Ectodermal cell (in vitro differentiated cells): ENCODE measurements around the gene FILIP1.

Experiments used
- H3K27ac ChIP-seq: 2 replicates; pipeline ENCODE4 v1.7.0; 2013; ENCODE audit warnings: mild to moderate bottlenecking, low read depth, low read length; ENCODE audit not compliant: insufficient read depth, poor library complexity, severe bottlenecking
- H3K27me3 ChIP-seq: 2 replicates; pipeline ENCODE4 v1.7.0; 2013; ENCODE audit warnings: mild to moderate bottlenecking, low read length; ENCODE audit not compliant: insufficient read depth, control insufficient read depth, poor library complexity, severe bottlenecking
- H3K36me3 ChIP-seq: one replicate; pipeline ENCODE4 v1.7.0; 2013; ENCODE audit warnings: low read length; ENCODE audit not compliant: control insufficient read depth, insufficient read depth
- H3K4me1 ChIP-seq: one replicate; pipeline ENCODE4 v1.7.0; 2013; ENCODE audit warnings: low read length; ENCODE audit not compliant: control insufficient read depth, insufficient read depth
- H3K4me3 ChIP-seq: 2 replicates; pipeline ENCODE4 v1.7.0; 2013; ENCODE audit warnings: low read depth, low read length, control low read depth; ENCODE audit not compliant: insufficient read depth
- H3K9me3 ChIP-seq: 2 replicates; pipeline ENCODE4 v1.7.0; 2013; ENCODE audit warnings: mild to moderate bottlenecking, low read length, moderate library complexity; ENCODE audit not compliant: control insufficient read depth
- WGBS, 2 experiments: methylation state at CpG; one replicate each; pipeline ENCODE4 v1.1.7; 2013; ENCODE audit warnings: missing lambda C conversion rate in 2 of 2; 5-methylcytosine and 5-hydroxymethylcytosine counted together

Gene FILIP1

GRCh38 chr6:75372884-75373283 is 120.7 kb downstream of the FILIP1 start:
- no peak overlapping the region for H3K27ac ChIP-seq
- H3K27me3 ChIP-seq, result no peaks in the 10 kb centered on the region
- H3K4me1 ChIP-seq, result peaks cover 35% of the 10 kb centered on the region
- H3K36me3 ChIP-seq, result no peaks in the 10 kb centered on the region
- no peaks in the 10 kb centered on the region for H3K9me3 ChIP-seq
- no peak overlapping the region for H3K4me3 ChIP-seq

GRCh38 chr6:75370011-75370410 is 123.6 kb downstream of the FILIP1 start:
- 87 to 95% methylated on average over 2 of the region's 2 CpGs for WGBS, 2 experiments
- no peaks in the 10 kb centered on the region for H3K27me3 ChIP-seq
- H3K36me3 ChIP-seq, result no peaks in the 10 kb centered on the region
- H3K4me3 ChIP-seq, result no peak overlapping the region
- H3K4me1 ChIP-seq, result peaks cover 13% of the 10 kb centered on the region
- no peak overlapping the region for H3K27ac ChIP-seq
- no peaks in the 10 kb centered on the region for H3K9me3 ChIP-seq

- Histone ChIP-seq H3K9me3 (no peaks in the 10 kb centered on the region), H3K4me1 (peaks cover 2% of the 10 kb centered on the region), H3K27me3 (no peaks in the 10 kb centered on the region), H3K36me3 (no peaks in the 10 kb centered on the region), H3K27ac (no peak overlapping the region), H3K4me3 (no peak overlapping the region)
- WGBS, 2 experiments, result 93 to 95% methylated on average over 3 of the region's 3 CpGs
Observed at GRCh38 chr6:75368864-75369402, 124.7 kb downstream of the FILIP1 start.

DNA sequence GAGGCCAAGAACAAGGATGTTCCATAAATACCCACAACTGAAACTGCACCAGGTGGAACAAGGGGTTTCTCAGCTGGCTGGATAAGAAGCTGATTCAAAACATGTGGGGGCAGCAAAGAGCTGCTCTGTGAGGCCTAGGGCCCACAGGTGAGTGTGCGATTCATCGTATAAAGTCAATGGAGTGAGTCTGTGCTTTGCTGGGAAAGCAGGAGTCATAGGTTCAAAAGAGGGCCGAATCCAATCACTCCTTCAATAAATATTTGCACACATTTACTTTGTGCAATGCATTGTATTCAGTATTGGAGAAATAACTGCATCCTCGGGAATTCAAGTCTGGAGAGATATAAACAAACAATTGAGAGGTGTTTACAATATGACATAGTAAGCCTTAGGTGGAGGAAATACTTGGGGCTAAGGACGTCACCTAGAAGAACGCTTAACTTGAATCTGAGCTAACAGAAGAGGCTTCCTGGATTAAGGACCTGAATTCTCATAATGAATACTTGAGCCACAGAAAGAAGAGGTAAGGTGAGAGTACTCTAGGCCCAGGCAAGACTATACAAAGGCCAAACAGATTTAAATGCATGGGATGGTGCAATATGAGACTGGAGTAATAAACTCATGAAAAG is 125.3 kb downstream of the FILIP1 start:
- no peak overlapping the region for H3K4me3 ChIP-seq
- no peaks in the 10 kb centered on the region for H3K9me3 ChIP-seq
- no peaks in the 10 kb centered on the region for H3K27me3 ChIP-seq
- H3K36me3 ChIP-seq, result no peaks in the 10 kb centered on the region
- no peak overlapping the region for H3K27ac ChIP-seq
- 73 to 74% methylated on average over 6 of the region's 6 CpGs for WGBS, 2 experiments
- no peaks in the 10 kb centered on the region for H3K4me1 ChIP-seq

GRCh38 chr6:75363304-75363703 is 130.3 kb downstream of the FILIP1 start:
- no peaks in the 10 kb centered on the region for H3K27me3 ChIP-seq
- 86 to 94% methylated on average over 2 of the region's 2 CpGs for WGBS, 2 experiments
- H3K36me3 ChIP-seq, result no peaks in the 10 kb centered on the region
- no peaks in the 10 kb centered on the region for H3K9me3 ChIP-seq
- H3K4me1 ChIP-seq, result no peaks in the 10 kb centered on the region
- no peak overlapping the region for H3K27ac ChIP-seq
- no peak overlapping the region for H3K4me3 ChIP-seq

GRCh38 chr6:75353644-75354043 is 140.0 kb downstream of the FILIP1 start:
- H3K4me1 ChIP-seq, result peaks cover 17% of the 10 kb centered on the region
- H3K27ac ChIP-seq, result no peak overlapping the region
- H3K36me3 ChIP-seq, result no peaks in the 10 kb centered on the region
- no peaks in the 10 kb centered on the region for H3K27me3 ChIP-seq
- no peaks in the 10 kb centered on the region for H3K9me3 ChIP-seq
- no peak overlapping the region for H3K4me3 ChIP-seq
- 95 to 96% methylated on average over 4 of the region's 4 CpGs for WGBS, 2 experiments

GRCh38 chr6:75351570-75351969 is 142.0 kb downstream of the FILIP1 start:
- WGBS, 2 experiments, result 89 to 100% methylated on average over 1 to 2 of the region's 2 CpGs
- no peak overlapping the region for H3K27ac ChIP-seq
- no peak overlapping the region for H3K4me3 ChIP-seq
- H3K36me3 ChIP-seq, result no peaks in the 10 kb centered on the region
- peaks cover 34% of the 10 kb centered on the region for H3K4me1 ChIP-seq
- H3K9me3 ChIP-seq, result no peaks in the 10 kb centered on the region
- H3K27me3 ChIP-seq, result no peaks in the 10 kb centered on the region

- H3K9me3 ChIP-seq, result no peaks in the 10 kb centered on the region
- H3K4me3 ChIP-seq, result no peak overlapping the region
- H3K27ac ChIP-seq, result no peak overlapping the region
- peaks cover 34% of the 10 kb centered on the region for H3K4me1 ChIP-seq
- WGBS, 2 experiments, result 92% methylated on average over 5 to 6 of the region's 6 CpGs
- no peaks in the 10 kb centered on the region for H3K27me3 ChIP-seq
- H3K36me3 ChIP-seq, result no peaks in the 10 kb centered on the region
Observed at GRCh38 chr6:75350808-75351207, 142.8 kb downstream of the FILIP1 start.

GRCh38 chr6:75350156-75350555 is 143.4 kb downstream of the FILIP1 start:
- WGBS, 2 experiments, result 23 to 27% methylated on average over 2 of the region's 3 CpGs
- H3K36me3 ChIP-seq, result no peaks in the 10 kb centered on the region
- peak overlapping the region; percentile 26 for H3K4me3 ChIP-seq
- H3K27me3 ChIP-seq, result no peaks in the 10 kb centered on the region
- H3K9me3 ChIP-seq, result no peaks in the 10 kb centered on the region
- H3K4me1 ChIP-seq, result peaks cover 34% of the 10 kb centered on the region
- H3K27ac ChIP-seq, result peak overlapping the region; percentile 97

DNA sequence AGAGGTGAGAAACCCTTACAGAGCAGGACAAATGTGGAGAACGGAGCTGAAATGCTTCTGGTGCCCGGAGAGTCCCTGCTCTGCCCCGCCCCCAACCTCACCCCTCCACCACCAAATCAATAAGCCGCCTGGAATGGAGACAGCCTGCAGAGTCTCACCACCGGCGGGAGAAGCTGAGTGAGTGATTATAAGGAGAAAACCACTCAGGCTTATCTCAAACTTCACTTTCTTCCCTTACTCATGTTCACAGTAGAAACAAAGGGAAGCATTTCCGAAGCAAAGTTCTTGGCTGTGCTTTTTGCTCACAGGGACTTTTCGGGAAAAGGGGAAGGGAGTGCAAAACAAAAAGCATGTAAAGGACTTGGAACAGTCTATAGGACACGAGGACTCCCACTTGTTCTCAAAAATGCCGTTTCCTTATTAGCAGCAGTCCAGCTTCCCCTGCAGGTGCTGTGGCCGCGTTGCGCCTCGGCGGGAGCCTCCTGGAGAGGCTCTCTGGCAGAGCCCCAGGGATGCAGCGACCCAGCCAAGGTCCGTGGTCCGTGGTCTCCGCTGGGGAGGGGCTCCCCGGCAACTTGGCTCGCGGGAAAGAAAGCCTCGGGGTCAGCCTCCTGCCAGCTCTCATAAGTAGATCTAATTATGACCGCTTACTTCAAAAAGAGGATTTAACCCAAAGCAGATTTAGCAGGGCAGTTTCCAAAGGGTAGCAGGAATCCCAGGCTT is 144.2 kb downstream of the FILIP1 start:
- no peaks in the 10 kb centered on the region for H3K27me3 ChIP-seq
- H3K27ac ChIP-seq, result peak overlapping the region; percentile 97
- H3K4me1 ChIP-seq, result peaks cover 36% of the 10 kb centered on the region
- H3K36me3 ChIP-seq, result no peaks in the 10 kb centered on the region
- peak overlapping the region; percentile 26 for H3K4me3 ChIP-seq
- H3K9me3 ChIP-seq, result no peaks in the 10 kb centered on the region
- 1% methylated on average over 23 to 24 of the region's 24 CpGs for WGBS, 2 experiments
